HepG2 (cell line): ENCODE measurements around the gene KRABD2.

ENCODE experiments used
- ARNT ChIP-seq: fragments of 450-650 bp; IDR thresholded peaks from 2 replicates; pipeline ENCODE4 v1.6.1; 2017
- ASH2L ChIP-seq: fragments of 300-600, 200-600 bp; sonication (generic); IDR thresholded peaks from 2 replicates; pipeline ENCODE4 v1.7.0; 2017; ENCODE audit warnings: low read depth, mild to moderate bottlenecking, moderate library complexity, mixed read lengths, low read length; ENCODE audit not compliant: insufficient read length
- CBX5 ChIP-seq: sonication (generic); formaldehyde crosslinking; IDR thresholded peaks from 2 replicates; pipeline ENCODE4 v1.4.0; 2020; ENCODE audit warnings: missing genetic modification reagents, borderline replicate concordance
- CEBPB ChIP-seq: IDR thresholded peaks from 2 replicates; pipeline ENCODE4 v1.6.1; 2011; ENCODE audit warnings: low read depth, low read length, improper control_type of control experiment, borderline replicate concordance
- EHMT2 ChIP-seq: fragments of 200-600 bp; sonication (generic); IDR thresholded peaks from 2 replicates; pipeline ENCODE4 v1.7.0; 2017; ENCODE audit warnings: antibody characterized with exemption, low read depth, low read length, borderline replicate concordance
- GTF3A ChIP-seq: sonication (generic); formaldehyde crosslinking; conservative IDR thresholded peaks from 2 replicates; pipeline ENCODE4 v1.4.0; 2020; ENCODE audit warnings: mild to moderate bottlenecking, missing genetic modification reagents
- HDAC6 ChIP-seq: fragments of 200-600 bp; sonication (generic); IDR thresholded peaks from 2 replicates; pipeline ENCODE4 v1.7.0; 2017; ENCODE audit warnings: mild to moderate bottlenecking, antibody characterized with exemption, low read length, low read depth
- KDM1A ChIP-seq: IDR thresholded peaks from 2 replicates; pipeline ENCODE4 v1.6.1; 2016; ENCODE audit warnings: missing compliant biosample characterization
- MAFG ChIP-seq: sonication (generic); formaldehyde crosslinking; IDR thresholded peaks from 2 replicates; pipeline ENCODE4 v1.5.1; 2020; ENCODE audit warnings: mild to moderate bottlenecking, missing genetic modification reagents
- MIER2 ChIP-seq: IDR thresholded peaks from 2 replicates; pipeline ENCODE4 v1.6.1; 2016; ENCODE audit warnings: missing biosample characterization, missing genetic modification reagents
- MXD4 ChIP-seq: IDR thresholded peaks from 2 replicates; pipeline ENCODE4 v1.6.1; 2016; ENCODE audit warnings: mild to moderate bottlenecking, missing biosample characterization, missing genetic modification reagents
- PAX8 ChIP-seq: sonication (generic); formaldehyde crosslinking; IDR thresholded peaks from 2 replicates; pipeline ENCODE4 v1.8.0; 2022; ENCODE audit warnings: mild to moderate bottlenecking, missing genetic modification reagents, borderline replicate concordance
- PRMT3 ChIP-seq: sonication (generic); formaldehyde crosslinking; IDR thresholded peaks from 2 replicates; pipeline ENCODE4 v1.8.1; 2022; ENCODE audit warnings: low read depth, mild to moderate bottlenecking, moderate library complexity, missing genetic modification reagents, borderline replicate concordance
- RARA ChIP-seq: IDR thresholded peaks from 2 replicates; pipeline ENCODE4 v1.6.1; 2016; ENCODE audit warnings: missing genetic modification reagents, missing compliant biosample characterization
- RFXANK ChIP-seq: IDR thresholded peaks from 2 replicates; pipeline ENCODE4 v1.6.1; 2016
- SIN3A ChIP-seq: IDR thresholded peaks from 2 replicates; pipeline ENCODE4 v1.6.1; 2011; ENCODE audit warnings: low read depth, mild to moderate bottlenecking, control low read depth, low read length, borderline replicate concordance
- SP2 ChIP-seq: sonication (generic); formaldehyde crosslinking; IDR thresholded peaks from 2 replicates; pipeline ENCODE4 v1.5.1; 2020; ENCODE audit warnings: mild to moderate bottlenecking, missing genetic modification reagents
- TAF1 ChIP-seq: sonication (generic); formaldehyde crosslinking; IDR thresholded peaks from 2 replicates; pipeline ENCODE4 v1.4.0; 2020; ENCODE audit warnings: missing genetic modification reagents
- ZNF205 ChIP-seq: IDR thresholded peaks from 2 replicates; pipeline ENCODE4 v1.6.1; 2018; ENCODE audit warnings: missing biosample characterization, missing genetic modification reagents
- ZNF234 ChIP-seq: sonication (generic); formaldehyde crosslinking; conservative IDR thresholded peaks from 2 replicates; pipeline ENCODE4 v1.5.1; 2020; ENCODE audit warnings: mild to moderate bottlenecking, missing genetic modification reagents
- ZNF331 ChIP-seq: sonication (generic); formaldehyde crosslinking; IDR thresholded peaks from 2 replicates; pipeline ENCODE4 v1.4.0; 2020; ENCODE audit warnings: missing genetic modification reagents
- ZNF577 ChIP-seq: sonication (generic); formaldehyde crosslinking; IDR thresholded peaks from 2 replicates; pipeline ENCODE4 v1.4.0; 2020; ENCODE audit warnings: mild to moderate bottlenecking, low read depth, missing genetic modification reagents, borderline replicate concordance
- ZNF720 ChIP-seq: sonication (generic); formaldehyde crosslinking; IDR thresholded peaks from 2 replicates; pipeline ENCODE4 v1.4.0; 2020; ENCODE audit warnings: missing genetic modification reagents
- ZNF768 ChIP-seq: sonication (generic); formaldehyde crosslinking; IDR thresholded peaks from 2 replicates; pipeline ENCODE4 v1.4.0; 2020; ENCODE audit warnings: missing genetic modification reagents
- ZNF773 ChIP-seq: sonication (generic); formaldehyde crosslinking; IDR thresholded peaks from 2 replicates; pipeline ENCODE4 v1.4.0; 2020; ENCODE audit warnings: missing genetic modification reagents, borderline replicate concordance
- ZNF788 ChIP-seq: sonication (generic); formaldehyde crosslinking; IDR thresholded peaks from 2 replicates; pipeline ENCODE4 v1.5.0; 2020; ENCODE audit warnings: mild to moderate bottlenecking, missing genetic modification reagents, borderline replicate concordance
- ZNF891 ChIP-seq: sonication (generic); formaldehyde crosslinking; IDR thresholded peaks from 2 replicates; pipeline ENCODE4 v1.5.0; 2020; ENCODE audit warnings: mild to moderate bottlenecking, missing genetic modification reagents
- TF ChIP-seq, protein P1 (sequence below): sonication (generic); formaldehyde crosslinking; IDR thresholded peaks from 2 replicates; pipeline ENCODE4 v1.8.0; 2022; ENCODE audit warnings: low read depth, missing genetic modification reagents
- TF ChIP-seq, protein P2 (sequence below): IDR thresholded peaks from 2 replicates; pipeline ENCODE4 v1.6.1; 2018; ENCODE audit warnings: missing genetic modification reagents, mild to moderate bottlenecking, missing compliant biosample characterization

Gene KRABD2

DNA sequence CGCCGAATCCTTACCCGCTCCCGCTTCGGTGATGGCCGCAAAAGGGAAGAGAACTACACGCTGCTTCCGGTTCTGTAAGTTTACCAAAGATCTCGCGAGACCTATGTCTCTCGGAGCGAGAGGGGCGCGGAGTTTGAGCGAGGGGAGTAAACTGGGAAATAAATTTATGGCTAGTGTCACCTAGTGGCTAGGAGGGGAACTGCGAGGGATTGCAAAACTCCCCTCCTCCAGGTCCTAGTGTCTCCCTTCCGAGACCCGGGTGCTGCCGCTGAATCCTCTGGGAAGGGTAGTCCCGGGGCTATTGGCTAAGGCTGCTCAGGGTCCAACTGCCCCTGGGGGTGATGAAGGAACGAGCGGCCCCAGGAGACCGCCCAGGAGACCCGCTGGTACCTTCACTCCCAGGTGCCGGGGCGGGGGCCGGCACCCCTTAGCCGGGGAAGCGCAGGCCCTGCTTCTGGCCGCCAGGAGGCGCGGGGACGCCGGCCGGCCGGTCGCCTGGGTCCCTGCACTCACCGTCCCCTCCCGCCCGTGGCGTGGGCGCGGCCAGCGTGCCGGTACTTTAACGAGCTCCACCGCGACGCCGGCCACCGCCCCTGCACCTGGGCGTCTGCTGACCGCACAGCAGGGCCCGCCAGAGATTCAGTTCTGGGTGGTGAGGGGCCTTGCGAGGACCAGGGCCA lies 6.8 kb upstream of the KRABD2 start, which contains the start of gene RPL26 (continued):
- TF ChIP-seq ZNF768 (peak; percentile 66; the same call in 1 of the 2 replicates), ARNT (no peak), RFXANK (CRISPR knock-in tag) (no peak), ZNF577 (no peak), ZNF331 (CRISPR knock-in tag) (peak; percentile 70), SIN3A (peak; percentile 67), EHMT2 (no peak), RARA (0 out of 2 replicates have a peak, but pooled peaks have one; percentile 27), ZNF773 (CRISPR knock-in tag) (no peak), ASH2L (peak; percentile 56), CEBPB (peak; percentile 91), ZNF234 (no peak), PRMT3 (peak; percentile 33; the same call in 1 of the 2 replicates), CBX5 (no peak; the same call in 1 of the 2 replicates), HDAC6 (no peak), SP2 (CRISPR knock-in tag) (0 out of 2 replicates have a peak, but pooled peaks have one; percentile 15), MAFG (CRISPR knock-in tag) (no peak), ZNF788 (CRISPR knock-in tag) (peak; percentile 86), ZNF891 (CRISPR knock-in tag) (peak; percentile 14; the same call in 1 of the 2 replicates), MXD4 (CRISPR knock-in tag) (peak; percentile 16; the same call in 1 of the 2 replicates), ZNF205 (CRISPR knock-in tag) (peak; percentile 5), MIER2 (no peak), KDM1A (CRISPR knock-in tag) (0 out of 2 replicates have a peak, but pooled peaks have one; percentile 44), PAX8 (CRISPR knock-in tag) (no peak), TAF1 (peak; percentile 30), GTF3A (CRISPR knock-in tag) (no peak), ZNF720 (CRISPR knock-in tag) (0 out of 2 replicates have a peak, but pooled peaks have one; percentile 46)
- TF ChIP-seq, protein P1, sequence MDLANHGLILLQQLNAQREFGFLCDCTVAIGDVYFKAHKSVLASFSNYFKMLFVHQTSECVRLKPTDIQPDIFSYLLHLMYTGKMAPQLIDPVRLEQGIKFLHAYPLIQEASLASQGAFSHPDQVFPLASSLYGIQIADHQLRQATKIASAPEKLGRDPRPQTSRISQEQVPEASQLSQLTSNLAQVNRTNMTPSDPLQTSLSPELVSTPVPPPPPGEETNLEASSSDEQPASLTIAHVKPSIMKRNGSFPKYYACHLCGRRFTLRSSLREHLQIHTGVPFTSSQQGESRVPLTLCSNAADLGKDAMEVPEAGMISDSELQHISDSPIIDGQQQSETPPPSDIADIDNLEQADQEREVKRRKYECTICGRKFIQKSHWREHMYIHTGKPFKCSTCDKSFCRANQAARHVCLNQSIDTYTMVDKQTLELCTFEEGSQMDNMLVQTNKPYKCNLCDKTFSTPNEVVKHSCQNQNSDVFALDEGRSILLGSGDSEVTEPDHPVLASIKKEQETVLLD, result peak; percentile 79
- TF ChIP-seq, protein P2, sequence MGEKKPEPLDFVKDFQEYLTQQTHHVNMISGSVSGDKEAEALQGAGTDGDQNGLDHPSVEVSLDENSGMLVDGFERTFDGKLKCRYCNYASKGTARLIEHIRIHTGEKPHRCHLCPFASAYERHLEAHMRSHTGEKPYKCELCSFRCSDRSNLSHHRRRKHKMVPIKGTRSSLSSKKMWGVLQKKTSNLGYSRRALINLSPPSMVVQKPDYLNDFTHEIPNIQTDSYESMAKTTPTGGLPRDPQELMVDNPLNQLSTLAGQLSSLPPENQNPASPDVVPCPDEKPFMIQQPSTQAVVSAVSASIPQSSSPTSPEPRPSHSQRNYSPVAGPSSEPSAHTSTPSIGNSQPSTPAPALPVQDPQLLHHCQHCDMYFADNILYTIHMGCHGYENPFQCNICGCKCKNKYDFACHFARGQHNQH, result peak; percentile 58; the same call in 1 of the 2 replicates
